ENCODE data around the gene NELL2.

DNA sequence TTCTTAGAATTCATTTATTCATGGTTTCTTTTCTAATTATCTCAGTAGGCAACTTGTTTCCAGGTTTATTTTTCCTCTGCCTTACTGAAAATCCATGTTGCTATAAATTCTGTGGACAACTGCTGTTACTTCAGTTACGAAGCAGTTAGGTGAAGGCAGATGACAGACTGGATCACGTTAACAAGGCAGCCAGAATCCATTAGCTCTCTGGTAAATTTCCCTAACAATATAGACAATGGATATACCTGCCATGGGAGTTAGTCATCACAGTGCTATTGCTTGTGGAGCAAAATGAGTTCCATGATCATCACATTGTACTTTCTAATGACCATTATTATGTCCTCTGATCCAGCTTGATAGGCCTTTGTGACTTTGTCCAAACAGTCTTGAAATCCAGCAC, 291.5 kb downstream of the NELL2 start:
- TF ChIP-seq, protein P1, sequence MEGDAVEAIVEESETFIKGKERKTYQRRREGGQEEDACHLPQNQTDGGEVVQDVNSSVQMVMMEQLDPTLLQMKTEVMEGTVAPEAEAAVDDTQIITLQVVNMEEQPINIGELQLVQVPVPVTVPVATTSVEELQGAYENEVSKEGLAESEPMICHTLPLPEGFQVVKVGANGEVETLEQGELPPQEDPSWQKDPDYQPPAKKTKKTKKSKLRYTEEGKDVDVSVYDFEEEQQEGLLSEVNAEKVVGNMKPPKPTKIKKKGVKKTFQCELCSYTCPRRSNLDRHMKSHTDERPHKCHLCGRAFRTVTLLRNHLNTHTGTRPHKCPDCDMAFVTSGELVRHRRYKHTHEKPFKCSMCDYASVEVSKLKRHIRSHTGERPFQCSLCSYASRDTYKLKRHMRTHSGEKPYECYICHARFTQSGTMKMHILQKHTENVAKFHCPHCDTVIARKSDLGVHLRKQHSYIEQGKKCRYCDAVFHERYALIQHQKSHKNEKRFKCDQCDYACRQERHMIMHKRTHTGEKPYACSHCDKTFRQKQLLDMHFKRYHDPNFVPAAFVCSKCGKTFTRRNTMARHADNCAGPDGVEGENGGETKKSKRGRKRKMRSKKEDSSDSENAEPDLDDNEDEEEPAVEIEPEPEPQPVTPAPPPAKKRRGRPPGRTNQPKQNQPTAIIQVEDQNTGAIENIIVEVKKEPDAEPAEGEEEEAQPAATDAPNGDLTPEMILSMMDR (conservative IDR thresholded peaks at IDR 0.05 in 1 of 2, IDR thresholded peaks at IDR 0.05 in 1 of 2; ENCODE audit: low read depth in 1 of 2, low read length in 2 of 2): no peak
- no peak for TF ChIP-seq EZH2 (IDR thresholded peaks at IDR 0.05; ENCODE audit: low read length, missing control alignments)
